ENCODE data around the gene LMAN2. TPM values are rescaled to one million over a fixed set of nuclear protein-coding genes. Genes with fewer than 3 reads are reported as not detected.
"Not testable (repeated sequence)": the region's sequence is repeated elsewhere in the genome, so short reads cannot be mapped to it uniquely, and the experiment has no call there.

LMAN2 gene
- total RNA-seq, 1 experiment from 2014 or later, result 128 TPM

DNA sequence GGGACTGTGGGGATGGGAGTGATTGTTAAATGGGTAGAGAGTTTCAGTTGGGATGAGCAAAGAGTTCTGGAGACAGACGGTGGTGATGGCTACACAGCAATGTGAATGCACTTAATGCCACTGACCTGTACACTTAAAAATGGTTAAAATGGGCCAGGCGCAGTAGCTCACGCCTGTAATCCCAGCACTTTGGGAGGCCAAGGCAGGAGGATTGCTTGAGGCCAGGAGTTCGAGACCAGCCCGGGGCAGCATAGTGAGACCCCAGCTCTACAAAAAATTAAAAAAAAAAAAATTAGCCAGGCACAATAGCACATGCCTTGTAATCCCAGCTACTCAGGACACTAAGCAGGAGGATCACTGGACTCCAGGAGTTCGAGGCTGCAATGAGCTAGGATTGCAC, 7.7 kb downstream of the LMAN2 start:
- Histone ChIP-seq H3K9ac (ENCODE audit: low read length) (no peak overlapping the region), H3K4me3 (replicated peaks in 1 of 2; ENCODE audit: low read depth in 1 of 2, low read length in 2 of 2) (no peak overlapping the region), H3K9me2 (ENCODE audit: insufficient read depth) (no peaks in the 10 kb centered on the region), H3K27ac (ENCODE audit: low read depth, low read length) (no peak overlapping the region), H2AFZ (ENCODE audit: low read depth, low read length, poor library complexity, severe bottlenecking) (no peak overlapping the region), H3K4me2 (ENCODE audit: low read length) (no peak overlapping the region), H3K36me3 (ENCODE audit: control insufficient read depth in 1 of 2, insufficient read depth in 2 of 2, low read length in 2 of 2) (peaks cover 10 to 18% of the 10 kb centered on the region in 2 experiments; a peak in 3 of 4 replicates), H3K27me3 (ENCODE audit: insufficient read depth, low read length) (no peaks in the 10 kb centered on the region), H3K79me2 (ENCODE audit: insufficient read depth, low read length) (peaks cover 85% of the 10 kb centered on the region), H3K9me3 (ENCODE audit: control insufficient read depth in 1 of 2, insufficient read depth in 1 of 2, low read depth in 1 of 2, low read length in 2 of 2) (no peaks in the 10 kb centered on the region), H3K4me1 (ENCODE audit: control insufficient read depth in 1 of 2, insufficient read depth in 2 of 2, low read length in 2 of 2) (no peaks in the 10 kb centered on the region), H4K20me1 (ENCODE audit: insufficient read depth) (peaks cover 3% of the 10 kb centered on the region; the same call in 1 of the 2 replicates)
- BruUV-seq (replicated peaks), result no TSS peak
- ATAC-seq (no peak), DNase-seq (ENCODE audit: low read depth, low spot score) (no peak)
- ChIA-PET POLR2A (interaction anchor here (0.7 kb wide), 1 partner anchor 257 kb away, joined by 3 read pairs; the partner anchor contains the start of gene FGFR4), RAD21 (ENCODE audit: low non-redundant PET in 1 of 2, low total read pairs in 2 of 2, uncharacterized antibody in 2 of 2, unreplicated experiment in 2 of 2) (no interaction called here), CTCF (no interaction called here)
- TF ChIP-seq POLR2AphosphoS5 (IDR thresholded peaks at IDR 0.05; ENCODE audit: low read depth, low read length), result no peak
- intact Hi-C loops (cut with micrococcal nuclease), result no loop called here

DNA sequence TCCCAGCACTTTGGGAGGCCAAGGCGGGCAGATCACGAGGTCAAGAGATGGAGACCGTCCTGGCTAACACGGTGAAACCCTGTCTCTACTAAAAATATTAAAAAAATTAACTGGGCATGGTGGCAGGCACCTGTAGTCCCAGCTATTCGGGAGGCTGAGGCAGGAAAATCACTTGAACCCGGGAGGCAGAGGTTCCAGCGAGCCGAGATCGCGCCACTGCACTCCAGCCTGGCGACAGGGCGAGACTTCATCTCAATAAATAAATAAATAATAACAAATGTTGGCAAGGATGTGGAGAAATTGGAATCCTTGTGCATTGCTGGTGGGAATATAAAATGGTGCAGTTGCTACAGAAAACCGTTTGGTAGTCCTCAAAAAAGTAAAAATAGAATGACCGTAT, 8.5 kb downstream of the LMAN2 start:
- peaks cover 77% of the 10 kb centered on the region for H3K79me2 ChIP-seq (ENCODE audit: insufficient read depth, low read length)
- H3K9ac ChIP-seq (ENCODE audit: low read length); ATAC-seq; H3K27me3 ChIP-seq (ENCODE audit: insufficient read depth, low read length); H2AFZ ChIP-seq (ENCODE audit: low read depth, low read length, poor library complexity, severe bottlenecking); H3K9me2 ChIP-seq (ENCODE audit: insufficient read depth); H3K4me2 ChIP-seq (ENCODE audit: low read length); CTCF ChIA-PET; RAD21 ChIA-PET (ENCODE audit: low non-redundant PET in 1 of 2, low total read pairs in 2 of 2, uncharacterized antibody in 2 of 2, unreplicated experiment in 2 of 2); H3K4me3 ChIP-seq (replicated peaks in 1 of 2; ENCODE audit: low read depth in 1 of 2, low read length in 2 of 2); BruUV-seq (replicated peaks); H3K9me3 ChIP-seq (ENCODE audit: control insufficient read depth in 1 of 2, insufficient read depth in 1 of 2, low read depth in 1 of 2, low read length in 2 of 2); H4K20me1 ChIP-seq (ENCODE audit: insufficient read depth); intact Hi-C loops (cut with micrococcal nuclease); H3K4me1 ChIP-seq (ENCODE audit: control insufficient read depth in 1 of 2, insufficient read depth in 2 of 2, low read length in 2 of 2); H3K27ac ChIP-seq (ENCODE audit: low read depth, low read length); DNase-seq (ENCODE audit: low read depth, low spot score): not testable (repeated sequence)
- peaks cover 12 to 20% of the 10 kb centered on the region in 2 experiments; a peak in 3 of 4 replicates for H3K36me3 ChIP-seq (ENCODE audit: control insufficient read depth in 1 of 2, insufficient read depth in 2 of 2, low read length in 2 of 2)
- POLR2A ChIA-PET, result interaction anchor here (1.4 kb wide), 1 partner anchor 9 kb away, joined by 3 read pairs; the partner anchor contains the start of gene LMAN2

DNA sequence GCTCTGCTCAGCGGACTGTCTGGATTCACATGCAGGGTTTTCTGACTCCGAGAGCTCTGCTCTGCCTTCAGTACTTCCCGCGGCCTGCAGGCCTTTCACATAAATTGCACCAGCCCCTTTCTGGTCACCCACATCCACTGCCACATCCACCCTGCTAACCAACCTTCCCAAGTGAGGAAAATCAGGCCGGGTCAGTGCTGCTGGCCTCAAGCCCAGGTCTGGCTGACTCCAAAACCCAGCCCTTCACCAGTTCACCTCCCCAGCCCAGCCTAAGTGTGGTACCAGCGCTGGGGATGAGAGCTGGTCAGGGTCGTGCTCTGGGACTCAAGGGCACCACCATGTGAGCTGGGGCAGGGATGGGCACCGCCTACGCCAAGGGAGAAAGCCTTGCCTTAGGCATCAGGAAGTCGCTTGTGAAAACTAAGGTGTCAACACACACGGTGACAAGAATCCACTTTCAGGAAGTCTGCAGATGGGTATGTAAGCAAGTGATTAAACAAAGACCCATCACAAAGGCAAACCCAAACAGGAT, 12.3 kb downstream of the LMAN2 start:
- ChIA-PET RAD21 (ENCODE audit: low non-redundant PET in 1 of 2, low total read pairs in 2 of 2, uncharacterized antibody in 2 of 2, unreplicated experiment in 2 of 2) (no interaction called here), POLR2A (interaction anchor here (1.2 kb wide), 1 partner anchor 13 kb away, joined by 3 read pairs; the partner anchor contains the start of gene LMAN2), CTCF (no interaction called here)
- no peaks in the 10 kb centered on the region for H3K9me2 ChIP-seq (ENCODE audit: insufficient read depth)
- intact Hi-C loops (cut with micrococcal nuclease), result no loop called here
- peaks cover 22 to 30% of the 10 kb centered on the region in 2 experiments; a peak in 3 of 4 replicates for H3K36me3 ChIP-seq (ENCODE audit: control insufficient read depth in 1 of 2, insufficient read depth in 2 of 2, low read length in 2 of 2)
- H4K20me1 ChIP-seq (ENCODE audit: insufficient read depth), result no peaks in the 10 kb centered on the region
- H3K27ac ChIP-seq (ENCODE audit: low read depth, low read length), result no peak overlapping the region; the same call in 1 of the 2 replicates
- no peaks in the 10 kb centered on the region for H3K4me1 ChIP-seq (ENCODE audit: control insufficient read depth in 1 of 2, insufficient read depth in 2 of 2, low read length in 2 of 2)
- H3K27me3 ChIP-seq (ENCODE audit: insufficient read depth, low read length), result no peaks in the 10 kb centered on the region
- no TSS peak for BruUV-seq (replicated peaks)
- H3K4me2 ChIP-seq (ENCODE audit: low read length), result no peak overlapping the region
- no peak overlapping the region for H2AFZ ChIP-seq (ENCODE audit: low read depth, low read length, poor library complexity, severe bottlenecking)
- peaks cover 41% of the 10 kb centered on the region for H3K79me2 ChIP-seq (ENCODE audit: insufficient read depth, low read length)
- H3K9me3 ChIP-seq (ENCODE audit: control insufficient read depth in 1 of 2, insufficient read depth in 1 of 2, low read depth in 1 of 2, low read length in 2 of 2), result no peaks in the 10 kb centered on the region
- H3K9ac ChIP-seq (ENCODE audit: low read length), result no peak overlapping the region
- no peak overlapping the region for H3K4me3 ChIP-seq (replicated peaks in 1 of 2; ENCODE audit: low read depth in 1 of 2, low read length in 2 of 2)
- DNase-seq (ENCODE audit: low read depth, low spot score), result no peak
- no peak for ATAC-seq
- TF ChIP-seq, protein P1, sequence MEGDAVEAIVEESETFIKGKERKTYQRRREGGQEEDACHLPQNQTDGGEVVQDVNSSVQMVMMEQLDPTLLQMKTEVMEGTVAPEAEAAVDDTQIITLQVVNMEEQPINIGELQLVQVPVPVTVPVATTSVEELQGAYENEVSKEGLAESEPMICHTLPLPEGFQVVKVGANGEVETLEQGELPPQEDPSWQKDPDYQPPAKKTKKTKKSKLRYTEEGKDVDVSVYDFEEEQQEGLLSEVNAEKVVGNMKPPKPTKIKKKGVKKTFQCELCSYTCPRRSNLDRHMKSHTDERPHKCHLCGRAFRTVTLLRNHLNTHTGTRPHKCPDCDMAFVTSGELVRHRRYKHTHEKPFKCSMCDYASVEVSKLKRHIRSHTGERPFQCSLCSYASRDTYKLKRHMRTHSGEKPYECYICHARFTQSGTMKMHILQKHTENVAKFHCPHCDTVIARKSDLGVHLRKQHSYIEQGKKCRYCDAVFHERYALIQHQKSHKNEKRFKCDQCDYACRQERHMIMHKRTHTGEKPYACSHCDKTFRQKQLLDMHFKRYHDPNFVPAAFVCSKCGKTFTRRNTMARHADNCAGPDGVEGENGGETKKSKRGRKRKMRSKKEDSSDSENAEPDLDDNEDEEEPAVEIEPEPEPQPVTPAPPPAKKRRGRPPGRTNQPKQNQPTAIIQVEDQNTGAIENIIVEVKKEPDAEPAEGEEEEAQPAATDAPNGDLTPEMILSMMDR (IDR thresholded peaks at IDR 0.05 in 2 of 3, conservative IDR thresholded peaks at IDR 0.05 in 1 of 3; ENCODE audit: borderline replicate concordance in 1 of 3, insufficient read depth in 1 of 3, low read depth in 2 of 3, low read length in 2 of 3), result no peak
- TF ChIP-seq TCF7L2 (IDR thresholded peaks at IDR 0.05; ENCODE audit: borderline replicate concordance, extremely low read depth, insufficient read depth, insufficient read length), result no peak
- TF ChIP-seq SRF (IDR thresholded peaks at IDR 0.05; ENCODE audit: low read depth), result no peak
- TF ChIP-seq ZNF274 (IDR thresholded peaks at IDR 0.05; ENCODE audit: low read depth, low read length), result no peak
- TF ChIP-seq RAD21 (IDR thresholded peaks at IDR 0.05; ENCODE audit: low read depth), result no peak
- TF ChIP-seq, protein P2, sequence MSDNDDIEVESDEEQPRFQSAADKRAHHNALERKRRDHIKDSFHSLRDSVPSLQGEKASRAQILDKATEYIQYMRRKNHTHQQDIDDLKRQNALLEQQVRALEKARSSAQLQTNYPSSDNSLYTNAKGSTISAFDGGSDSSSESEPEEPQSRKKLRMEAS (IDR thresholded peaks at IDR 0.05), result no peak
- TF ChIP-seq EZH2 (IDR thresholded peaks at IDR 0.05), result no peak
- TF ChIP-seq FOSL1 (IDR thresholded peaks at IDR 0.05; ENCODE audit: low read depth), result no peak
